Heart left ventricle (tissue), 13 donors: ENCODE data around the gene CTAGE8.
"Not testable (repeated sequence)": the region's sequence is repeated elsewhere in the genome, so short reads cannot be mapped to it uniquely, and the experiment has no call there.

Source experiments
- POLR2A ChIP-seq, 2 donors: fragments of 450-650 bp; IDR thresholded peaks; one replicate each; pipeline ENCODE4 v1.6.1; 2017; ENCODE audit warnings: antibody characterized with exemption in 2 of 2, mild to moderate bottlenecking in 2 of 2, moderate library complexity in 2 of 2
- TF ChIP-seq, protein P1 (sequence below), 12 donors: fragments of 200-600 bp; sonication (generic) in 4 of 12; IDR thresholded peaks; one replicate each; pipeline versions ENCODE4 v1.5.0 to v1.8.0; 2018 to 2022; ENCODE audit warnings: antibody characterized with exemption in 12 of 12, mild to moderate bottlenecking in 5 of 12
- donor health status: ischemic (EF 13 %, LVEDD 7.1; RV severe dilation, severe dysfunction).
- donor health status: DM: no; HTN: yes; CAD: no.
- donor health status: DM: no; HTN: no; CAD: no.
- donor health status: ischemic (EF 25% LVEDD 6.9; RV normal size, moderate dysfunction).
- donor health status: ischemic (EF 25% LVEDD 5.7; RV mildly dilated, moderate dysfunction).
- donor health status: ischemic (EF 35%, LVEDD 5.7; RV mildly dilated, moderate dysfunction).
- donor health status: nonischemic (EF 11% LVEDD 7.7; RV severe dilation, severe dysfunction).
- donor health status: DM: yes; HTN: yes; CAD: no.
- donor health status: PGD.
- donor health status: ischemic (EF 29% LVEDD 5.4; RV normal size, mild dysfunction).
- donor health status: nonischemic (EF 23%, LVEDD 6.1; RV moderate dilation, normal function).

DNA sequence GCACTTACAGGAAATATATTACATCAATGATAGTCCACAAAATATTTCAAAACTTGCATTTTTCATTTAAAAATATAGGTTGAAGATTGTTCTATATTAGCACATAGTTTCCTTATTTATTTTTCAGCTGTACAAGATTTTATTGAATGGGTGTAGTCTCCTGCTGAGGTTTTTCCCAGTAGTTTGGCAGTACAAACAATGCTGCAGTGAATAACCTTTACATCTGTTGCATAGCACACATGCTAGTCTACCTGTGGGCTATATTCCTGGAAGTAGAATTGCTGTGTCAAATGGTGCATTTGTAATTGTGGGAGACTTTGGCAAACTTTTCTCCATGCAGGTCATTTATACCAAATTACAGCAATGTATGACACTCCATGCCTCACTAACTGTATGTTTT lies 48.6 kb downstream of the CTAGE8 start:
- TF ChIP-seq, protein P1, sequence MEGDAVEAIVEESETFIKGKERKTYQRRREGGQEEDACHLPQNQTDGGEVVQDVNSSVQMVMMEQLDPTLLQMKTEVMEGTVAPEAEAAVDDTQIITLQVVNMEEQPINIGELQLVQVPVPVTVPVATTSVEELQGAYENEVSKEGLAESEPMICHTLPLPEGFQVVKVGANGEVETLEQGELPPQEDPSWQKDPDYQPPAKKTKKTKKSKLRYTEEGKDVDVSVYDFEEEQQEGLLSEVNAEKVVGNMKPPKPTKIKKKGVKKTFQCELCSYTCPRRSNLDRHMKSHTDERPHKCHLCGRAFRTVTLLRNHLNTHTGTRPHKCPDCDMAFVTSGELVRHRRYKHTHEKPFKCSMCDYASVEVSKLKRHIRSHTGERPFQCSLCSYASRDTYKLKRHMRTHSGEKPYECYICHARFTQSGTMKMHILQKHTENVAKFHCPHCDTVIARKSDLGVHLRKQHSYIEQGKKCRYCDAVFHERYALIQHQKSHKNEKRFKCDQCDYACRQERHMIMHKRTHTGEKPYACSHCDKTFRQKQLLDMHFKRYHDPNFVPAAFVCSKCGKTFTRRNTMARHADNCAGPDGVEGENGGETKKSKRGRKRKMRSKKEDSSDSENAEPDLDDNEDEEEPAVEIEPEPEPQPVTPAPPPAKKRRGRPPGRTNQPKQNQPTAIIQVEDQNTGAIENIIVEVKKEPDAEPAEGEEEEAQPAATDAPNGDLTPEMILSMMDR (IDR thresholded peaks at IDR 0.05), result not testable (repeated sequence)
- TF ChIP-seq POLR2A (IDR thresholded peaks at IDR 0.05), result not testable (repeated sequence)
